HG03108 (cell line): ENCODE data around the gene AFAP1L1.

Experiments used
- ATAC-seq: cut with Tn5 transposase; IDR thresholded peaks from one replicate; pipeline ENCODE4 v1.9.1; 2021; ENCODE audit warnings: moderate library complexity; ENCODE audit not compliant: unreplicated experiment

The AFAP1L1 gene

GRCh38 chr5:149271716-149272563 is at the start of gene AFAP1L1:
Gene AFAP1L1, plus strand, starts transcription at chr5:149271859. Its CDS starts 110 bp downstream, at chr5:149271969.
- ATAC-seq: no peak

- ATAC-seq: no peak
These were observed 48.4 kb upstream of the AFAP1L1 start for GRCh38 chr5:149223081-149223848.

- no peak for ATAC-seq
These were observed 47.4 kb upstream of the AFAP1L1 start for GRCh38 chr5:149224282-149224681.

GRCh38 chr5:149227168-149227826 is 44.4 kb upstream of the AFAP1L1 start:
- no peak for ATAC-seq

- no peak for ATAC-seq
These were observed 42.9 kb upstream of the AFAP1L1 start for GRCh38 chr5:149228618-149229297.

- ATAC-seq: no peak
These were observed 42.2 kb upstream of the AFAP1L1 start for GRCh38 chr5:149229298-149229937.

- no peak for ATAC-seq
These were observed 35.8 kb upstream of the AFAP1L1 start for GRCh38 chr5:149235841-149236240.

- ATAC-seq: no peak
These were observed 34.0 kb upstream of the AFAP1L1 start for GRCh38 chr5:149237662-149238061.

GRCh38 chr5:149238540-149238939 is 33.1 kb upstream of the AFAP1L1 start:
- no peak for ATAC-seq

GRCh38 chr5:149239917-149240316 is 31.7 kb upstream of the AFAP1L1 start:
- ATAC-seq: no peak

- peak; percentile 78 for ATAC-seq
These were observed 31.2 kb upstream of the AFAP1L1 start for GRCh38 chr5:149240354-149240998.

GRCh38 chr5:149242339-149242738 is 29.3 kb upstream of the AFAP1L1 start:
- no peak for ATAC-seq

GRCh38 chr5:149246906-149247305 is 24.8 kb upstream of the AFAP1L1 start:
- no peak for ATAC-seq

- no peak for ATAC-seq
These were observed 23.9 kb upstream of the AFAP1L1 start for GRCh38 chr5:149247726-149248125.

- no peak for ATAC-seq
These were observed 20.1 kb upstream of the AFAP1L1 start for GRCh38 chr5:149251546-149251945.

- ATAC-seq: no peak
These were observed 17.2 kb upstream of the AFAP1L1 start for GRCh38 chr5:149254506-149254905.

- no peak for ATAC-seq
These were observed 15.2 kb upstream of the AFAP1L1 start for GRCh38 chr5:149256451-149256850.

GRCh38 chr5:149257131-149257530 is 14.5 kb upstream of the AFAP1L1 start:
- ATAC-seq: no peak

GRCh38 chr5:149257889-149258705 is 13.6 kb upstream of the AFAP1L1 start:
- no peak for ATAC-seq
